Stimulated activated CD8-positive, alpha-beta memory T cell treated with anti-CD3 and anti-CD28 coated beads, Interleukin-15, amount 100 ng/mL, for 4 hours (primary cell): Measurements from ENCODE around the gene BHLHA9.
A peak's percentile ranks its signal among the peaks of the same experiment; 100 is the strongest.

Experiments used
- DNase-seq, 2 donors: peaks; one replicate each; pipeline ENCODE4 v3.0.0-alpha.2; 2020; ENCODE audit warnings: low read depth in 2 of 2

BHLHA9 gene

DNA sequence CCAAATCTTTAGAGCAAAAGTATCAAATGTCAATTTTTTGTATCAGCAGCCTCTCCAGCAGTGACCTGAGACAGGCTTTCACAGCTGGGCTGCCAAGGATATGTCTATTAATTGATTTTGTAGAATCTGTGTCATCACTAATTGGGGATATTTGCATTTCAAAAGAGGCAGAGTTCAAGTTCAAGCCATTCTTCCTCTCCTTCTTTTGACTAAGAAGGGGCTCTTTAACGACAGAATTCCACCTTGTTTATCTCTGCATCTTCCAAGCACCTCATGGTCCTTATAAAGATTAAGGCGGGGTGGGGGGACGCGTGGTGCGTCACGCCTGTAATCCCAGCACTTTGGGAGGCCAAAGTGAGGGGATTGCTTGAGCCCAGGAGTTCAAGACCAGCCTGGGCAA, 15.2 kb upstream of the BHLHA9 start:
- no peak for DNase-seq

DNA sequence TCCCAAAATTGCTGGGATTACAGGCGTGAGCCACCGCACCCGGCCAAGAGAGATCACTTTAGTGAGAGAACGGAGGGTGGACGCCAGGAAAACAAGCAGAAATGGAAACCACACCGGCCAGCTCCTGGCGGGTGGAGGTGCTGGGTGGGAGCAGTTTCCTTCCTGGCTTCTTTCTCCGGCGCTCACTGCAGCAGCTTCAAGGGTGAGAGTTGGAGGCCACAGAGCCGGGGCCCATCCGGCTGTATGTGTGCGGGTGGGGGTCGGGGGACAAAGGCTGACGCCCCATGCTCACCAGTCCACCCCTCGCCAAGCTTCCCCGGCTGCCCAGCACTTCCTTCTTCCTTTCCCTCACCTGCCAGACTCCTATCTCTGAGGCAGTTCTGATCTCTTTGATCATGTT, 13.5 kb upstream of the BHLHA9 start:
- DNase-seq = no peak

DNA sequence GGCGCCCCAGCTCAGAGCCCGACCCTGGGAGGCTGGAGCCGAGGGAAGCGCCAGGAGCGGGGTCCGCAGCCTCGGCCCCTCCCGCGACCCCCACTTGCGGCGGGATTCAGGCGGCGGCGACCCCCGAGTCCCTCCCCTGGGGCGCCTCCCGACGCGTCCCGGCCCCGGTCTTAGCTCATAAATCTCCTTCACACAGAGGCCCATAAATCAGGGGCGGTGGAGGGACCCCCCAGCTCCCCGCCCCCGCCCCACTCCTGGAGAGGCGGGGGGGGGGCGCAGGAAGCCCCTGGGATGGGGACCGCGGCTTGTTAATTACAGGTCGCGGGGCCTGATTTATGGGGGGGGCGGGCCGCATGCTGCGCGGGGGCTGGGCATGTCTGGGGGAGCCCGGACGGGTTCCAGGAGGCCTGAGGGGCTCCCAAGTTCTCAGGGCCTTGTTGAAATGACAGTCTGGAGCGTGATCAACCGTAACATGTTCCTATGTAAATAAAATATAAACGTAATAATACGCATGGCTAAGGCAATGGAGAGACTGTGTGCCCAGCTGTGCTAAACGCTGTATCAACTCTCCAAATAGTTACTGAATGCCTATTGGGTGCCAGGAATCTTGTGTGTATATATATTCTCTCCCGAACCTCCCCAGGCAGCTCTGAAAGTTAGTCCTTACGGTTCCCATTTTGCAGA, 10.0 kb upstream of the BHLHA9 start:
- DNase-seq = no peak

DNA sequence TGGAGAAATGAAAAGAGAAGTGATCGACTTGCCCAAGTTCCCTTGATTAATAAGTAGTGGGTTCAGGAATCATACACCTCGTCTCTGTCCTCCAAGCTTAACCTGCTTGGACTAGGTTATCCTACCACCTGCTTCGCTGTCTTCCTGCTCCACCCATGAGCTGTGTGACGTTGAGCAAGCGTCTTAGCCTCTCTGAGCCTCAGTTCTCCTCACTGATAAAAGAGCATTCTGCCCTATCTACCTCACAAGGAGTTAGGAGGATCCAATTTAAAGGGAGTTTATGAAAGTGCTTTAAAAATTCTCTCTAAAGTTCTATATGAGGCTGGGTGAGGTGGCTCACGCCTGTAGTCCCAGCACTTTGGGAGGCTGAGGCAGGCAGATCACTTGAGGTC, 9.5 kb upstream of the BHLHA9 start:
- DNase-seq = no peak

DNA sequence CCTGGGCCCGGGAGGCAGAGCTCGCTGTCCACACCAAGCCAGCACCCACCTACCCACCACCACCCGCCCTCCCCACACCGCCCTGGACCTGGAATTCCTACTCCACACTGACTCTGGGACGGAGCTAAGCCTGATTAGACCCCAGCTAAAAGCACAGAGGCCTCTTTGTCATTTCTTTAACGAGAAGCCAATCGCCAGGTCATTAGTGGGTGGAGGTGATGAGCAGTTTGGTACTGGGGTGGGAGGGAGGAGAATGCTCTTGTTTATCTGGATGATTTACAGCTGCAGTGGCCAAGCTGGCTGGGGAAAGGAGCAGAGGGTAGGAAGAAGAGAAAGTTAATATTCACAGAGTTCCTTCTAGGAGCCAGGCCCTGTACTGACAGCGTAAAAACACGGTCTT, 6.0 kb upstream of the BHLHA9 start:
- no peak for DNase-seq

DNA sequence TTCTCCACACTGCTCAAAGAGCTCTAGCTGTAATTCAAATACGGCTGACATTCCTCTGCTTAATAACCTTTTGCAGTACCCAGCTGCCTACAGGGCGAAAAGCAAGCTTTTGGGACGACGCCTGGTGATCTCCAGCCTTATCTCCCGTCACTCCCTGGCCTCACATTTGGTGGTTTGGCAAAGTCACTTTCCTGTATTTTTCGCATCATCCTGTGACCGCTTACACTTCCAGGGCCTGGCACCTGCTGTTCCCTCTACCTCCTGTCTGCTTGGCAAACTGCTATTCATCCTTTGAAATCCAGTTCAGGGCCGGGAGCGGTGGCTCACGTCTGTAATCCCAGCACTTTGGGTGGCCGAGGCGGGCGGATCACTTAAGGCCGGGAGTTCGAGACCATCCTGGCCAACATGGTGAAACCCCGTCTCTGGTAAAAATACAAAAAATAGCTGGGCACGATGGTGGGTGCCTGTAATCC, 2.7 kb upstream of the BHLHA9 start:
- no peak for DNase-seq

DNA sequence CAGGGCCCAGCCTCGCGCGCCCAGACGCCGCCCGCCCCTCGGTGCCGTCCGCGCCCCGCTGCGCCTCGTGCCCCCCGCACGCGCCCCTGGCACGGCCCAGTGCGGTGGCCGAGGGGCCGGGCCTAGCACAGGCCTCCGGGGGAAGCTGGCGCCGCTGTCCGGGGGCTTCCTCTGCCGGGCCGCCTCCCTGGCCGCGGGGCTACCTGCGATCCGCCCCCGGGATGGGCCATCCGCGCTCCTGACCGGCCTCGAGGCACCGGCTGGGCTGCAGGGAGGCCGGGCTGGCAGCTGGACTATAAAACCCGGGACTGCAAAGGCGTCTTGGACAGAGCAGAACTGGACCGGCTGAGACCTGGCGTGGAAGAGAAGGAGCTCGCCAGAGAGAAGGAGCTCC, 783 bp downstream of the BHLHA9 start:
- no peak for DNase-seq

DNA sequence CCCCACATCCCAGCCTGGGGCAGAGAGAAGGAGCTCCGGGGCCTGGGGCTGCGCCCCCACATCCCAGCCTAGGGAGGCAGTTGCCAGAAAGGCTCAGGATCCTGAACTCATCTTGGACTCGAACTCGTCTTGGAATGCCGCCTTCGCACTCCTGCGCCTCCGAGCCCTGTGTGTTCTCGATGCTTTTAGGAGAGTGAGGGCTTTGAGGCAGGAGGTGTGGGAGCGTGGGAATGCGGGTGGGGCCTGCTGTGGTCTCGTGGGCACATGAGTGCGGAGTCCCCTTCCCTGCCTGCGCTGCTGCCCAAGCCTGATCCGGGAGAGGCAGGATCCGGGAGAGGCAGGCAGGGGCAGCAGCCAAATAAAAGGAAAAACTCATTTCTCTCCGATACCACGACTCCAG, 1.2 kb downstream of the BHLHA9 start:
- DNase-seq = no peak

DNA sequence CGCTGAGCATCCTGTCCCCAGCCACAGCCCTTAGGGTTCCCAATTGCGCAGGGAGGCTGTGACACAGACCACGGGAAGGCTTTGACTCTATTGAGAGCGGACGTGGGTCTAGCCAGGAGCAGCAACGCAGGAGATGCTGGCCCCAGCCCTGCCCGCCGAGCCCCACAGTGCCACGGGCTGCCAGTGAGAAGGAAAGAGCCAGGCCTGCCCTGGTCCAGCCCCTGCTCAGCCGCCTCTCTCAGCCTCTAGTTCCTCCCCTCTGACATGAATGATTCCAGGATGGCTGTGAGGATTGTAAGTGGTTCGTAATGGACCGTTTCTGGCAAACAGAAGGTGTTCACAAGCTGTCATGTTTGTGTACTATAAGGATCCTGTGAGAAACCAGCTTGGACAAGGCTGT, 2.5 kb downstream of the BHLHA9 start:
- DNase-seq = no peak

DNA sequence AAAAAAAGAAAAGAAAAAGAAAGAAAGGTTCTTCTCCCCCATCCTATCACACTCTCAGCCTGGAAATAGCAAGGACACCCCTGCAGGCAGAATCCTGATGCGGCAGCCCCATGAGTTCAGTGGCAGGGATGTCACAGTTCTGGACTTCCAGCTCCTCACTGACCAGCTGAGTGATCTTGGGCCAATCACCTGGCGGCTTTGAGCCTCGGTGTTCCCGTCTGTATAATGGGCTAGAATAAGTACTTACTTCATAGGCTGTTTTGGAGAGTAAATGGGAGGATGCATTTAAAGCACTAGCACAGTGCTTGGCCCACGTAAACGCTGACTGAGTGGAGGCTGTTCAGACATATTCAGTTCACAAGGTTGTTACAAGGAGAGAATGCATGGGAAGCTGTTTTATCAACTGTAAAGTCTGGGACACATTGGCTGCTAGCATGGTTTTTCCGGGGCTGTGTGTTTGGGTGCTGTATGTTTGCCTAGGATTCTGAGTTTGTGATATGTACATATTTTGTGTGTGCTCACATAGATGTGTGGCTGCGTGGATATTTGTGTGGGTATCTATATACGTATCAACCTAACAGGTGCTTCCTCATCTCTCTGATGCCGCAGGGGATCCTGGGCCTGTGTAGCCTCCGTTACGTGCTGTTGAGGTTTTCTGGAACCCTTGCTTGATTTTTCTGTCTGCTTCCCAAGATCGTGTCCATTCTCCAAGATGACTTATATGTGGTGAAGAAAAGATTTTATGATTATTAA, 3.4 kb downstream of the BHLHA9 start:
- no peak for DNase-seq

DNA sequence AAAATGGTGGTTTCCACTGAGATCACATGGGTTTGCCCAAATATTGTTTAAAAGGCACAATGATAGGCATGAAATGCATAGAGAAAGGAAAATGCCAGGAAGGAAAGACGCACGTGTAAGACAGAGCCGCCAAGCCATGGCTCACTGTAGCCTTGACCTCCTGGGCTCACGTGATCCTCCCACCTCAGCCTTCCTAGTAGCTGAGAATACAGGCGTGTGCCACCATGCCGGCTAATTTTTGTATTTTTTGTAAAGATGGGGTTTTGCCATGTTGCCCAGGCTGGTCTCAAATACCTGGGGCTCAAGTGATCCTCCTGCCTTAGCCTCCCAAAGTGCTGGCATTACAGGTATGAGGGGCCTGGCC, 4.0 kb downstream of the BHLHA9 start:
- no peak for DNase-seq

DNA sequence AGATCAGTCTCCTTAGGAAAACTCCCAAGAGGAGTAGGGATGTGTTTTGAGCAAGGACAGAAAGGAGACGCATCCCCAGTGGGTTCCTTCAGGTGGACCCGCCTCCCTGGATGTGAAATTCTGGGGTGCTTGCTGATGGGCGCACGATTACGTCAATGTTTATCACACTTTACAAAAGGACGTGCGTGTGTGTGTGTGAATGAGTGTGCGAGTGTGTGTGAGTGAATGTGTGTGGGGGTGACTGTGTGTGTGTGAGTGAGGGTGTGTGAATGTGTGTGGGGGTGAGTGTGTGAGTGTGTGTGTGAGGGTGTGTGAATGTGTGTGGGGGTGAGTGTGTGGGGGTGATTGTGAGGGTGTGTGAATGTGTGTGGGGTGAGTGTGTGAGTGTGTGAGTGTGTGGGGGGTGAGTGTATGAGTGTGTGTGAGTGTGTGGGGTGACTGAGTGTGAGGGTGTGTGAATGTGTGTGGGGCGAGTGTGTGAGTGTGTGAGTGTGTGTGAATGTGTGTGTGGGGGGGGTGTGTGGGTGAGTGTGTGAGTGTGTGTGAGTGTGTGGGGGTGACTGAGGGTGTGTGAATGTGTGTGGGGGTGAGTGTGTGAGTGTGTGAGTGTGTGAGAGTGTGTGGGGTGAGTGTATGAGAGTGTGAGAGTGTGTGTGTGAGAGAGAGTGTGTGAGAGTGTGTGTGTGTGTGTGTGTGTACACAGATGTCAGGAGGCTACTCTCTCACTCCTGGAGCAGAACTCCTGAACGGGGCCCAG, 5.1 kb downstream of the BHLHA9 start:
- DNase-seq = no peak

DNA sequence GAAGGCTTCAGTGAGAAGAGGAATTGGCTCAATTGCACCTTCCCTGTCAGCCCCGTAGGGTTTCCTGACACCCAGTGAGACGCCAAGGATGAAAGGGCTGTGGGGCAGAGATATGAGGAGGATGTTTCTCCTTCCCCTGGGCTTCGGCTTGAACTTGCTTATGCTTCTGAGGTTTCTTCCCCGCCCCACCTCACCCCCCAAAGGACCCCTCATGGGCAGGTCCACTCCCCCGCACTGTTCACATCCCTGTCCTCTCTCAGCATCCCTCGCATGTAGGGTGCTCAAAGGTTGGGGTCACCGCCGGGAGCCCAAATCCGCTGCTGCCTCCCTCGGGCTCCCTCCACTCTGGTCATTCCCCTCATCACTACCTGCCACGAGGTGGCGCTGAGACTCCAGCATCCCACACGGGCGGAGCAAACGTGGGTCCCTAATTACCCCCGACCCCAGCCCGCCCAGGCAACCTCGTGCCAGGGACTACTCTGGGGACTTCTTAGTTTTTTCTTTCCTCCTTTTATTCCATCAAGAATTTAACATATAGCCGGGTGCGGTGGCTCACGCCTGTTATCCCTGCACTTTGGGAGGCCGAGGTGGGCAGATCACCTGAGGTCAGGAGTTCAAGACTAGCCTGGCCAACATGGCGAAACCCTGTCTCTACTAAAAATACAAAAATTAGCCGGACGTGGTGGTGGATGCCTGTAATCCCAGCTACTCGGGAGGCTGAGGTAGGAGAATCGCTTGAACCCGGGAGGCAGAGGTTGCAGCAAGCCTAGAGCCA, 5.9 kb downstream of the BHLHA9 start:
- peak in 1 of 2 donors; percentile 46 for DNase-seq

DNA sequence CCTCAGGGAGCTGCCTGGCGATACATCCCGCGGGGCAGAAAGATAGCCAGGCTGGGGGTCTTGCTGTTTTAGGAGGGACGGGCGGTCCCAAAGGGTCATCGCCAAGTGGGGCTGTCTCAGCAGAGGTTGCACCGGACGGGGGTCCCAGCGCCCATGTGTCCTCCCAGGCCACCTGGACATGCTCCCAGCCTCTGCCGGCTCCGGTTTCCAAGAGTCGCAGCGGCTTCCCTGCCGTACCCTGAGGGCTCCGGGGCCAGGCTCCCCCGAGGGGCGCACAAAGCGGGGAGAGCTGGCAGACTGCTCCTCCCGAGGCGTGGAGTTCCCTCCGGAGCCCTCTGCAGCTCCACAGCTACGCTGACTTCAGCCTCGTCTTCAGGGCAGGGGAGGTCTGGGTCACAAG, 10.4 kb downstream of the BHLHA9 start:
- no peak for DNase-seq

DNA sequence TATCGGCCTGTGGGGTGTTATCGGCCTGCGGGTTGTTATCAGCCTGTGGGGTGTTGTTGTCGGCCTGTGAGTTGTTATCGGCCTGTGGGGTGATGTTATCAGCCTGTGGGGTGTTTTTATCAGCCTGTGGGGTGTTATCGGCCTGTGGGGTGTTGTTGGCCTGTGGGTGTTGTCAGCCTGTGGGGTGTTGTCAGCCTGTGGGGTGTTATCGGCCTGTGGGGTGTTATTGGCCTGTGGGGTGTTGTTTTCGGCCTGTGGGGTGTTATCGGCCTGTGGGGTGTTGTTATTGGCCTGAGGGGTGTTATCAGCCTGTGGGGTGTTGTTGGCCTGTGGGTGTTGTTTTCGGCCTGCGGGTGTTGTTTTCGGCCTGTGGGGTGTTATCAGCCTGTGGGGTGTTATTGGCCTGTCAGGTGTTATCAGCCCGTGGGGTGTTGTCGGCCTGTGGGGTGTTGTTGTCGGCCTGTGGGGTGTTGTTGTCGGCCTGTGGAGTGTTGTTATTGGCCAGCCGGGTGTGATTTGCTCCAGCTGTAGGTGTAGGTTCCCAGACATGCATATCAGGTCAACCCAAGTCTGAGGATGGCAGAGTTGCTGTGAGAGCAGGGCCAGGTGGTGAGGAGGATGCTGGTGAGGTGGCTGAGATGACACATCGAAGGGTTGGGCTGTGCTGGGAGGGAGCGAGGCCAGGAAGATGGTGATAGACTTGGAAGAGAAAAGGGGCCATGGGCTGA, 16.3 kb downstream of the BHLHA9 start:
- DNase-seq = no peak

DNA sequence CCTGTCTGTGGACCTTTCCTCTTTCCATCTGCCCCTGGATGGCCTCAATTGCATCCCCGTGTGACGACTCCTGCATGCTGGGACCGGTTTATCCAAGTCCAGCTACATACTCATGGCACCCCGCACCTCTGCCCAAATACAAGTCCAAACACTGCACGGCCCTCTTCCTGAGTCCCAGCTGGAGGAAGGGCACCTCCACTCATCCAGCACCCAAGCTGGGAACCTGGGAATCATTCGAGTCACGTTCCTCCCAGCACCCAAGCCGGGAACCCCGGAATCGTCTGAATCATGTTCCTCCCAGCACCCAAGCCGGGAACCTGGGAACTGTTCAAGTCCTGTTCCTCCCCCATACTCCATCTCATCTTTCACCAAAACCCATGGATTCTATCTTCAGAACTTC, 19.5 kb downstream of the BHLHA9 start:
- DNase-seq = no peak

DNA sequence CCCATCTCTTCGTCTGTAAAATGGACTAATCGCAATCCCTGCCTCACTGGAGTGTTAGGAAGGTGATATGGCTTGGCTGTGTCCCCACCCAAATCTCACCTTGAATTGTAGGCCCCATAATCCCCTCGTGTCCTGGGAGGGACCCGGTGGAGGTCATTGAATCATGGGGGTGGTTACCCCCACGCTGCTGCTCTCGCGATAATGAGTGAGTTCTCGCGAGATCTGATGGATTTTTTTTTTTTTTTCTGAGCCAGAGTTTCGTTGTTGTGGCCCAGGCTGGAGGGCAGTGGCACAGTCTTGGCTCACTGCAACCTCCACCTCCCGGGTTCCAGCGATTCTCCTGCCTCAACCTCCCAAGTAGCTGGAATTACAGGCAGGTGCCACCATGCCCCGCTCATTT, 20.4 kb downstream of the BHLHA9 start:
- DNase-seq = no peak

DNA sequence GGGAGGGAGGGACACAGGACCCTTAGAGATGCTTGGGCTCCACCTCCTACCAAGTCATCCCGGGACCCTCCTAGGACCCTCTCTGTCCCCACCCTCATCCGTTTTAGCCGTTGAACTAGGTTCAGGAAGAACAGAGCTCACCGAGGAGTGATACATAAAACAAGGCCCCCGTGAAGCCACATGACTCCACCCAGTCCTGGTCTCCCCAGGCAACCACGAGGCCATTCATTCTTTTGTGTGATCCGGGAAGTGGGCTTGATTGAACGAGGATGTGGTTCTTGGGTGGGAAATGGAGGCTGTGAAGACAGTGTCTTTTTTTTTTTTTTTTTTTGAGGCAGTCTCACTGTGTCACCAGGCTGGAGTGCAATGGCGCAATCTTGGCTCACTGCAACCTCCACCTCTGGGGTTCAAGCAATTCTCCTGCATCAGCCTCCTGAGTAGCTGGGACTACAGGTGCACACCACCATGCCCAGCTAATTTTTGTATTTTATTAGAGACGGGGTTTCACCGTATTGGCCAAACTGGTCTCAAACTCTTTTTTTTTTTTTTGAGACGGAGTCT, 24.0 kb downstream of the BHLHA9 start:
- peak; percentile 60 to 62 for DNase-seq

DNA sequence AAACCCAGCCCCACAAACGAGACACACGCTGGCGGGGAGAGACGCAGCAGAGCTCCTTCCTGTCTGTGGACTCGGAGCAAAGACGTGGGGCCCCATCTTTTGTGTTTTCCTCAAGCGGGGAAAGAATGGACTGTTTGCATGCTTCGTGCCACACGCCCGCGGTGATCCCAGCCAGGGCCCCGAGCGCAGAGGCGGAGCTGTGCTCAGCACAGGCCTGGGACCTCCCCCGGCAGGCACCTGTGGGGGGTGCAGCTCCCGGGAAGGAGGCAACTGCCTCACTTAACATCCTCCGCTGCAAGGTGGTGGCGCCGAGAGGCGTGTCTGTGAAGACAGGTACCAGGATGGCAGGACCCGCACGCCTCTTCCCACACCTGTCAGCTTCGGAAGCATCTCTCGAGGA, 28.4 kb downstream of the BHLHA9 start:
- peak; percentile 10 to 13 for DNase-seq

DNA sequence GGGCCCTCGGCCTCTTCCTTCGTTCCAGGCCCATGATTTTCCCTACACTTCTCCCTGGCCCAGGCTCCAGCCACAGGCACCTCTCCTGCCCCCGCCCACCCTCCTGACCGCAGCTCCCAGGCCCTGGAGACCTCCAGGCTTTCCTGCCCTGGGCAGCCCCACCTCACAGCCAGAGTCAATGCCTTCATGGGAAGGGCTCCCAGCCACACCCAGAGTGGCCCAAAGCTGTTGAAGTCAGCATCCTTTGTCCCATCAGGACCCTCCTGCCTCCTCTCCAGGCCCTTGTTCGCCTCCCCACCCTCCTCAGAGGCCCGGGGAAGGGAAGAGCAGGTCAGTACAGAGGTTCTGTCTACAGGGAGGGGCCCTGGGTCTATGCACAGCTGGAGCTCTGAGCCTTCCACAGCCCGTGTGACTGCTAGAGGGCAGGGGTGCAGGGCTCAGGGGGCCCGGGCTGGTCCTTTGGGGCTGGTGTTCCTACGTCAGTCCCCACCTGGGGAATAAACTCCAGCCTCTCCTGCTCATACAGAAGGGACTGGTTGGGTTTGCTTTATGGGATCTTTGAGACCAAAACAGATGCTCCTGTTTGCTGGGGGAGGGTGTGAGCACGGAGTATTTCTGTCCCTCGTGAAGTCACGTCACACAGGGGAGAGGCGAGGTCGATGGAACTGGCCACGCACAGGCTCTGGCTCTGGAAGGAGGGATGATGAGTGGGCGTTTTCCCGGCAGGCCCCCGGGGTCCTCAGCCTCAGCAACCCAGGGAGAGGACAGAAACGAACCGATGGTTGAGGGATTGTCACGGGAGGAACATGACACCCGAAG, 29.5 kb downstream of the BHLHA9 start:
- no peak for DNase-seq
